Measurements from ENCODE around the gene PAX7.
"Not testable (repeated sequence)": the region's sequence is repeated elsewhere in the genome, so short reads cannot be mapped to it uniquely, and the experiment has no call there.

Gene PAX7

GRCh38 chr1:18734461-18735223 lies 104.0 kb downstream of the PAX7 start:
- no peak for DNase-seq

GRCh38 chr1:18735224-18735997 lies 104.8 kb downstream of the PAX7 start:
- no peak for DNase-seq

- no peak for DNase-seq
These were observed 106.3 kb downstream of the PAX7 start for GRCh38 chr1:18736958-18737357.

GRCh38 chr1:18738126-18738525 lies 107.5 kb downstream of the PAX7 start:
- no peak for DNase-seq

- DNase-seq = no peak
These were observed 108.0 kb downstream of the PAX7 start for GRCh38 chr1:18738617-18739016.

- DNase-seq = no peak
These were observed 108.8 kb downstream of the PAX7 start for GRCh38 chr1:18739408-18739807.

GRCh38 chr1:18739897-18740296 lies 109.3 kb downstream of the PAX7 start:
- no peak for DNase-seq

- DNase-seq = no peak
These were observed 110.0 kb downstream of the PAX7 start for GRCh38 chr1:18740617-18741016.

- no peak for DNase-seq
These were observed 112.6 kb downstream of the PAX7 start for GRCh38 chr1:18743233-18743632.

GRCh38 chr1:18744381-18744780 lies 113.7 kb downstream of the PAX7 start:
- not testable (repeated sequence) for DNase-seq

- DNase-seq = no peak
These were observed 116.3 kb downstream of the PAX7 start for GRCh38 chr1:18746981-18747380.

GRCh38 chr1:18747671-18748070 lies 117.0 kb downstream of the PAX7 start:
- no peak for DNase-seq

- DNase-seq = no peak
These were observed 117.8 kb downstream of the PAX7 start for GRCh38 chr1:18748435-18748834.

GRCh38 chr1:18749569-18749968 lies 118.9 kb downstream of the PAX7 start:
- DNase-seq = no peak

- no peak for DNase-seq
These were observed 120.0 kb downstream of the PAX7 start for GRCh38 chr1:18750600-18750999.

GRCh38 chr1:18751425-18751824 lies 120.8 kb downstream of the PAX7 start:
- no peak for DNase-seq

- no peak for DNase-seq
These were observed 121.8 kb downstream of the PAX7 start for GRCh38 chr1:18752409-18752808.

- DNase-seq = no peak
These were observed 129.5 kb downstream of the PAX7 start for GRCh38 chr1:18760156-18760555.

- no peak for DNase-seq
These were observed 131.5 kb downstream of the PAX7 start for GRCh38 chr1:18761948-18762840.

- DNase-seq = no peak
These were observed 133.7 kb downstream of the PAX7 start for GRCh38 chr1:18764362-18764761.

- DNase-seq = no peak
These were observed 135.1 kb downstream of the PAX7 start for GRCh38 chr1:18765725-18766124.

- DNase-seq = no peak
These were observed 135.7 kb downstream of the PAX7 start for GRCh38 chr1:18766328-18766727.

- not testable (repeated sequence) for DNase-seq
These were observed 136.9 kb downstream of the PAX7 start for GRCh38 chr1:18767576-18767975.

Measured in NCI-H748 treated with DMSO at 0.1 percent for 48 hours (cell line).